Colonic mucosa (tissue), 4 donors: Measurements from ENCODE around the gene TAF11L12. TPM values are rescaled to one million over a fixed set of nuclear protein-coding genes. Genes with fewer than 3 reads are reported as not detected.
"Not testable (repeated sequence)": the region's sequence is repeated elsewhere in the genome, so short reads cannot be mapped to it uniquely, and the experiment has no call there.

Experiments
- DNase-seq: peaks from one replicate; pipeline ENCODE4 v3.0.0-alpha.2; 2020
- H3K27ac ChIP-seq: fragments of 200-600 bp; one replicate; pipeline ENCODE4 v1.8.0; 2021
- H3K27me3 ChIP-seq: fragments of 200-600 bp; one replicate; pipeline ENCODE4 v1.8.0; 2021
- H3K36me3 ChIP-seq: fragments of 200-600 bp; one replicate; pipeline ENCODE4 v1.8.0; 2021
- H3K4me1 ChIP-seq: fragments of 200-600 bp; one replicate; pipeline ENCODE4 v1.8.0; 2021; ENCODE audit warnings: mild to moderate bottlenecking
- H3K4me3 ChIP-seq: fragments of 200-600 bp; one replicate; pipeline ENCODE4 v1.8.0; 2021
- H3K9ac ChIP-seq, 2 donors: one replicate each; pipeline ENCODE4 v1.7.0; 2013; ENCODE audit warnings: control low read depth in 2 of 2, low read depth in 2 of 2, low read length in 2 of 2
- H3K9me3 ChIP-seq: fragments of 200-600 bp; one replicate; pipeline ENCODE4 v1.8.0; 2021
- intact Hi-C: fragments of 100-400 bp; cut with DNase I; formaldehyde crosslinking; loops from one replicate; pipeline ENCODE4 v1.14.1; 2022
- total RNA-seq, 2 donors: library from RNA; stranded (reverse); fragmentation: NEBNext Ultra II Directional in 1 of 2; extraction: Animal tissue kit (Norgen Biotek cat#: 25700) in 1 of 2; gene quantifications; one replicate each; pipeline ENCODE4 v1.2.1, GENCODE V29; 2021
- TF ChIP-seq, protein P1 (sequence below): fragments of 200-600 bp; IDR thresholded peaks from one replicate; pipeline ENCODE4 v1.8.0; 2022; ENCODE audit warnings: antibody characterized with exemption, mild to moderate bottlenecking
- donor health status: healthy.
- donor health status: DM: no; HTN: no; CAD: no.
- donor health status: DM: no; HTN: no; CAD: no.

The TAF11L12 gene
- total RNA-seq: not detected

DNA sequence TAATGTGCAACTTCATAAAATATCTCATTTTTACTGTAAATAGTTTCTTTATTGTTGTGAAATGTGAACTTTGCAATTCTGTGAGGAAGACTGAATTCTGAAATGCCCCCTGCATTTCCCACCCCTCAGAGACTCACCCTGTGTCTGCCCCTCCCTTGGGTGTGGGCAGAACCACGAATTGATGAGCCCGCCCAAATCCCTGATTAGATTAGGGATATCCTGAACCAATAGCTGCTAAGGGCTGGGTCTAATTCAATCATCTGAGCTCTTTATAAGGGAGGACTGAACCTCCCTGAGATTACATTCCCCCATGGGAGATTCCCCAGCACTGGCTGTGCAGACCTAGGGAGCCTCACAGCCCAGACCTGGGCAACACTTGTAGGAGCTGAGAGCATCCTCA lies at the start of gene TAF11L12:
Gene TAF11L12 (plus strand): TSS at position 301 of the 400 bp plus-strand sequence.
- DNase-seq, H3K9me3 ChIP-seq, H3K9ac ChIP-seq, H3K27ac ChIP-seq, intact Hi-C loops, H3K36me3 ChIP-seq, H3K27me3 ChIP-seq, H3K4me3 ChIP-seq, H3K4me1 ChIP-seq: not testable (repeated sequence)

DNA sequence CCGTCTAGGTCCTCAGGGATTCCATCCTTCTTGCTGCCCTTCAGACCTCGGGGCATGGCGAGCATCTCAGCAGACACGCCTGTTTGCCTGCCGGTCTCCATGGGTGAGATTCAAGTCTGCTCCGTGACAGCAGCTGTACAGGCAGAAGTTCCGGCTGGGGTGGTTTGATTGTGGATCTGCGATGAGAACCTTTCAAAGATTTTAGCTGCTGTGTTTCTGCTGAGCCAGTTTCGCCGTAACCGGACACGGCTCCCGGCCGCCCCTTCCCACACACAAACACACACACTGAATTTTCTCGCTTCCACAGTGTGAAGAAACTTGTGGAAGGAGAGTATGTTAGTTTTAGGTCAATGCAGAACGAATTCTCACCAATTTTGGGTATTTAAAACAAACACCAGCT lies 24.5 kb upstream of the TAF11L12 start, which contains the start of gene TAF11L7:
Gene TAF11L7 (minus strand): TSS at position 101 of the 400 bp plus-strand sequence.
- H3K27ac ChIP-seq, intact Hi-C loops, DNase-seq, H3K4me3 ChIP-seq, H3K4me1 ChIP-seq, H3K36me3 ChIP-seq, H3K9ac ChIP-seq, H3K9me3 ChIP-seq, H3K27me3 ChIP-seq: not testable (repeated sequence)

DNA sequence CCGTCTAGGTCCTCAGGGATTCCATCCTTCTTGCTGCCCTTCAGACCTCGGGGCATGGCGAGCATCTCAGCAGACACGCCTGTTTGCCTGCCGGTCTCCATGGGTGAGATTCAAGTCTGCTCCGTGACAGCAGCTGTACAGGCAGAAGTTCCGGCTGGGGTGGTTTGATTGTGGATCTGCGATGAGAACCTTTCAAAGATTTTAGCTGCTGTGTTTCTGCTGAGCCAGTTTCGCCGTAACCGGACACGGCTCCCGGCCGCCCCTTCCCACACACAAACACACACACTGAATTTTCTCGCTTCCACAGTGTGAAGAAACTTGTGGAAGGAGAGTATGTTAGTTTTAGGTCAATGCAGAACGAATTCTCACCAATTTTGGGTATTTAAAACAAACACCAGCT lies 19.3 kb upstream of the TAF11L12 start, which contains the start of gene TAF11L8:
Gene TAF11L8 (minus strand): TSS at position 101 of the 400 bp plus-strand sequence.
- H3K4me3 ChIP-seq, H3K27ac ChIP-seq, H3K9me3 ChIP-seq, intact Hi-C loops, H3K4me1 ChIP-seq, H3K36me3 ChIP-seq, H3K9ac ChIP-seq, DNase-seq, H3K27me3 ChIP-seq: not testable (repeated sequence)

DNA sequence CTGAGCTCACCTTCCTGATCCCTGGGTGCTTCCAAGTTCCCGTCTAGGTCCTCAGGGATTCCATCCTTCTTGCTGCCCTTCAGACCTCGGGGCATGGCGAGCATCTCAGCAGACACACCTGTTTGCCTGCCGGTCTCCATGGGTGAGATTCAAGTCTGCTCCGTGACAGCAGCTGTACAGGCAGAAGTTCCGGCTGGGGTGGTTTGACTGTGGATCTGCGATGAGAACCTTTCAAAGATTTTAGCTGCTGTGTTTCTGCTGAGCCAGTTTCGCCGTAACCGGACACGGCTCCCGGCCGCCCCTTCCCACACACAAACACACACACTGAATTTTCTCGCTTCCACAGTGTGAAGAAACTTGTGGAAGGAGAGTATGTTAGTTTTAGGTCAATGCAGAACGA lies 15.9 kb upstream of the TAF11L12 start, which contains the start of gene TAF11L9:
Gene TAF11L9 (minus strand): TSS at position 140 of the 400 bp plus-strand sequence.
- H3K27me3 ChIP-seq, intact Hi-C loops, H3K4me3 ChIP-seq, H3K27ac ChIP-seq, H3K9me3 ChIP-seq, H3K9ac ChIP-seq, H3K36me3 ChIP-seq, DNase-seq, H3K4me1 ChIP-seq: not testable (repeated sequence)

DNA sequence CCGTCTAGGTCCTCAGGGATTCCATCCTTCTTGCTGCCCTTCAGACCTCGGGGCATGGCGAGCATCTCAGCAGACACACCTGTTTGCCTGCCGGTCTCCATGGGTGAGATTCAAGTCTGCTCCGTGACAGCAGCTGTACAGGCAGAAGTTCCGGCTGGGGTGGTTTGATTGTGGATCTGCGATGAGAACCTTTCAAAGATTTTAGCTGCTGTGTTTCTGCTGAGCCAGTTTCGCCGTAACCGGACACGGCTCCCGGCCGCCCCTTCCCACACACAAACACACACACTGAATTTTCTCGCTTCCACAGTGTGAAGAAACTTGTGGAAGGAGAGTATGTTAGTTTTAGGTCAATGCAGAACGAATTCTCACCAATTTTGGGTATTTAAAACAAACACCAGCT lies 12.5 kb upstream of the TAF11L12 start, which contains the start of gene TAF11L10:
Gene TAF11L10 (minus strand): TSS at position 101 of the 400 bp plus-strand sequence.
- H3K27me3 ChIP-seq, H3K9me3 ChIP-seq, H3K4me1 ChIP-seq, H3K9ac ChIP-seq, H3K4me3 ChIP-seq, H3K36me3 ChIP-seq, intact Hi-C loops, DNase-seq, H3K27ac ChIP-seq: not testable (repeated sequence)

DNA sequence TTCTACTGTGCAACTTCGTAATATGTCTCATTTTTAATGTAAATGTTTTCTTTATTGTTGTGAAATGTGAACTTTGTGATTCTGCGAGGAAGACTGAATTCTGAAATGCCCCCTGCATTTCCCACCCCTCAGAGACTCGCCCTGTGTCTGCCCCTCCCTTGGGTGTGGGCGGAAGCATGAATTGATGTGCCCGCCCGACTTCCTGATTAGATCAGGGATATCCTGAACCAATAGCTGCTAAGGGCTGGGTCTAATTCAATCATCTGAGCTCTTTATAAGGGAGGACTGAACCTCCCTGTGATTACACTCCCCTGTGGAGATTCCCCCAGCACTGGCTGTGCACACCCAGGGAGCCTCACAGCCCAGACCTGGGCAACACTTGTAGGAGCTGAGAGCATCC lies 6.3 kb upstream of the TAF11L12 start, which contains the start of gene TAF11L11:
Gene TAF11L11 (plus strand): TSS at position 304 of the 400 bp plus-strand sequence.
- H3K4me1 ChIP-seq, H3K9me3 ChIP-seq, H3K36me3 ChIP-seq, H3K9ac ChIP-seq, H3K27me3 ChIP-seq, intact Hi-C loops, H3K27ac ChIP-seq, H3K4me3 ChIP-seq, DNase-seq: not testable (repeated sequence)

DNA sequence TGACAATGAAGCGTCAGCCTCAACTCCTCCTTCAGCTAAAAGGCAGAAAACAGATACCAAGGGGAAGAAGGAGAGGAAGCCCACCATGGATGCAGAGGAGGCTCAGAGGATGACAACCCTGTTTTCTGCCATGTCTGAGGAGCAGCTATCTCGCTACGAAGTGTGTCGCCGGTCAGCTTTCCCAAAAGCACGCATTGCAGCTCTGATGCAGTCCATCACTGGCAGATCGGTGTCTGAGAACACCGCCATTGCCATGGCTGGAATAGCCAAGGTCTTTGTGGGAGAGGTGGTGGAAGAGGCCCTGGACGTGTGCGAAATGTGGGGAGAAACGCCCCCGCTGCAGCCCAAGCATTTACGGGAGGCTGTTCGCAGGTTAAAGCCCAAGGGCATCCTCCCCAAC lies 5.2 kb upstream of the TAF11L12 start:
- Histone ChIP-seq H3K27me3 (no peaks in the 10 kb centered on the region), H3K9ac (no peak overlapping the region), H3K36me3 (no peaks in the 10 kb centered on the region), H3K27ac (no peak overlapping the region), H3K4me1 (no peaks in the 10 kb centered on the region), H3K9me3 (no peaks in the 10 kb centered on the region), H3K4me3 (no peak overlapping the region)
- TF ChIP-seq, protein P1, sequence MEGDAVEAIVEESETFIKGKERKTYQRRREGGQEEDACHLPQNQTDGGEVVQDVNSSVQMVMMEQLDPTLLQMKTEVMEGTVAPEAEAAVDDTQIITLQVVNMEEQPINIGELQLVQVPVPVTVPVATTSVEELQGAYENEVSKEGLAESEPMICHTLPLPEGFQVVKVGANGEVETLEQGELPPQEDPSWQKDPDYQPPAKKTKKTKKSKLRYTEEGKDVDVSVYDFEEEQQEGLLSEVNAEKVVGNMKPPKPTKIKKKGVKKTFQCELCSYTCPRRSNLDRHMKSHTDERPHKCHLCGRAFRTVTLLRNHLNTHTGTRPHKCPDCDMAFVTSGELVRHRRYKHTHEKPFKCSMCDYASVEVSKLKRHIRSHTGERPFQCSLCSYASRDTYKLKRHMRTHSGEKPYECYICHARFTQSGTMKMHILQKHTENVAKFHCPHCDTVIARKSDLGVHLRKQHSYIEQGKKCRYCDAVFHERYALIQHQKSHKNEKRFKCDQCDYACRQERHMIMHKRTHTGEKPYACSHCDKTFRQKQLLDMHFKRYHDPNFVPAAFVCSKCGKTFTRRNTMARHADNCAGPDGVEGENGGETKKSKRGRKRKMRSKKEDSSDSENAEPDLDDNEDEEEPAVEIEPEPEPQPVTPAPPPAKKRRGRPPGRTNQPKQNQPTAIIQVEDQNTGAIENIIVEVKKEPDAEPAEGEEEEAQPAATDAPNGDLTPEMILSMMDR: no peak
- DNase-seq: no peak
- intact Hi-C loops: no loop called here

DNA sequence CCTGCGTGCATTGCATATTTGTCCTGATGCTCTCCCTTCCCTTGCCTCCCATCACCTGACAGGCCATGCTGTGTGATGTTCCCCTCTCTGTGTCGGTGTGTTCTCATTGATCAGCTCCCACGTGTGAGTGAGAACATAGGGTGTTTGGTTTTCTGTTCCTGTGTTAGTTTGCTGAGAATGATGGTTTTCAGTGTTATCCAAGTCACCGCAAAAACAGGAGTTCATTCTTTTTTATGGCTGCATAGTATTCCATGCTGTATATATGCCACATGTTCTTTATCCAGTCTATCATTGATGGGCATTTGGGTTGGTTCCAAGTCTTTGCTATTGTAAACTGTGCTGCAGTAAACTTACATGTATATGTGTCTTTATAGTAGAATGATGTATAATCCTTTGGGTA lies 2.7 kb upstream of the TAF11L12 start:
- DNase-seq, H3K9me3 ChIP-seq, H3K27ac ChIP-seq, H3K4me3 ChIP-seq, H3K4me1 ChIP-seq, H3K27me3 ChIP-seq, intact Hi-C loops, H3K9ac ChIP-seq, H3K36me3 ChIP-seq: not testable (repeated sequence)

DNA sequence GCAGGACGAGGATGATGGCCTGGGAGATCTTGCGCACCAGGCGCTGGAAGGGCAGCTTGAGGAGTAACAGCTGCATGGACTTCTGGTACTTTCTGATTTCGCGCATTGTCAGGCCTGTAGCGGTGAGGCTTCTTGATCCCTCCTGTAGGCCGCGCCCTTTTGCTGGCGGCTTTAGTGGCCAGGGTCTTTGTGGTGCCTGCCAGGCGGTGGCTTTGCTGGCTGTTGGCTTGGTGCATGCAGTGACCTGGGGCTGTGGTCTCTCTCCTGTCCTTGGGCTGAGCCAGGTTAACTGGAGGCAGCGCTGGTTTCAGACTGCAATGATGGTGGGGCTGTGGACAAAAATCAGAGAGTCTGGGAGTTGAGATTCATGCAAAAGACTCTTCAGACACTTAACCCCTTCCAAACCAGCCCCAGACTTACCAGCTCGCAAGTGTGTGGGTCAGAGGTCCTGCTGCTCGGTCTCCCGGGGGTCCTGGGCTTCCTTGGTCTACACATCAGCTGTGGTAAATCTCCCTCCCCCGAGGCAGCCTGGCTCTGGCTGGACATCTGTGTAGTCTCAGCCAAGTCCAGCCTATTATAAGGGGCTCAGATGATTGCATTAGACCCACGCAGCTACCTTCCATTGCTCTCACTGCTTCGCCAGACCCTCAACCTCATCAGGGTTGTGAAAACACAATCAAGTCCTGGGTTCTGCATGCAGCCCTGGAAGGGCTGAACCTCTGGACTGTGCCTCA lies 4.8 kb downstream of the TAF11L12 start:
- TF ChIP-seq, protein P1: no peak
- DNase-seq: no peak
- intact Hi-C loops: no loop called here

More for the DNA sequence above, 4.8 kb downstream of the TAF11L12 start:
- Histone ChIP-seq H3K27me3 (no peaks in the 10 kb centered on the region), H3K27ac (no peak overlapping the region), H3K4me1 (no peaks in the 10 kb centered on the region), H3K36me3 (no peaks in the 10 kb centered on the region), H3K9ac (no peak overlapping the region), H3K4me3 (no peak overlapping the region), H3K9me3 (no peaks in the 10 kb centered on the region)
